GM18870 (cell line): ENCODE results near the gene AGTR2.
A peak's percentile ranks its signal among the peaks of the same experiment; 100 is the strongest.
"Not testable (repeated sequence)": the region's sequence is repeated elsewhere in the genome, so short reads cannot be mapped to it uniquely, and the experiment has no call there.

Experiments
- ATAC-seq: cut with Tn5 transposase; IDR thresholded peaks from one replicate; pipeline ENCODE4 v1.9.1; 2021; ENCODE audit warnings: moderate library complexity; ENCODE audit not compliant: unreplicated experiment

The AGTR2 gene

GRCh38 chrX:116170511-116170910 is at the start of gene AGTR2:
AGTR2 (plus strand) TSS chrX:116170744; CDS start chrX:116172281, 1,537 bp downstream.
- ATAC-seq: no peak

GRCh38 chrX:116135277-116135676 is 35.3 kb upstream of the AGTR2 start:
- no peak for ATAC-seq

- ATAC-seq: not testable (repeated sequence)
These were observed 29.3 kb upstream of the AGTR2 start for GRCh38 chrX:116141270-116141669.

- ATAC-seq: no peak
These were observed 27.6 kb upstream of the AGTR2 start for GRCh38 chrX:116142976-116143375.

GRCh38 chrX:116172976-116173375 is 2.4 kb downstream of the AGTR2 start:
- no peak for ATAC-seq

- ATAC-seq: no peak
These were observed 10.8 kb downstream of the AGTR2 start for GRCh38 chrX:116181300-116181699.

- ATAC-seq: no peak
These were observed 14.6 kb downstream of the AGTR2 start for GRCh38 chrX:116185163-116185562.

GRCh38 chrX:116194649-116195048 is 24.1 kb downstream of the AGTR2 start:
- ATAC-seq: no peak

- no peak for ATAC-seq
These were observed 27.7 kb downstream of the AGTR2 start for GRCh38 chrX:116198235-116198634.

- peak; percentile 56 for ATAC-seq
These were observed 28.3 kb downstream of the AGTR2 start for GRCh38 chrX:116198810-116199209.

- ATAC-seq: peak; percentile 60
These were observed 34.4 kb downstream of the AGTR2 start for GRCh38 chrX:116204932-116205331.

GRCh38 chrX:116213262-116213661 is 42.7 kb downstream of the AGTR2 start:
- ATAC-seq: no peak

- not testable (repeated sequence) for ATAC-seq
These were observed 46.5 kb downstream of the AGTR2 start for GRCh38 chrX:116217080-116217479.
